Measurements from ENCODE around the gene DDX50. TPM values are rescaled to one million over a fixed set of nuclear protein-coding genes. Genes with fewer than 3 reads are reported as not detected.
"Not testable (repeated sequence)": the region's sequence is repeated elsewhere in the genome, so short reads cannot be mapped to it uniquely, and the experiment has no call there.

DDX50 gene
- total RNA-seq, 1 donor from 2014 or later: 42.3 TPM

- Mint-ChIP-seq H3K27ac (no peak overlapping the region), H3K4me1 (ENCODE audit: low read depth) (no peaks in the 10 kb centered on the region), H3K4me3 (ENCODE audit: low read depth) (no peak overlapping the region), H3K36me3 (ENCODE audit: insufficient read depth) (peaks cover 22% of the 10 kb centered on the region), H3K27me3 (no peaks in the 10 kb centered on the region), H3K9me3 (ENCODE audit: low read depth) (no peaks in the 10 kb centered on the region)
- no peak for TF ChIP-seq CTCF (IDR thresholded peaks at IDR 0.05; ENCODE audit: unreplicated experiment)
- no peak for DNase-seq (ENCODE audit: low spot score, unreplicated experiment)
Measured at GRCh38 chr10:68973975-68974374, 72.9 kb downstream of the DDX50 start.

DNA sequence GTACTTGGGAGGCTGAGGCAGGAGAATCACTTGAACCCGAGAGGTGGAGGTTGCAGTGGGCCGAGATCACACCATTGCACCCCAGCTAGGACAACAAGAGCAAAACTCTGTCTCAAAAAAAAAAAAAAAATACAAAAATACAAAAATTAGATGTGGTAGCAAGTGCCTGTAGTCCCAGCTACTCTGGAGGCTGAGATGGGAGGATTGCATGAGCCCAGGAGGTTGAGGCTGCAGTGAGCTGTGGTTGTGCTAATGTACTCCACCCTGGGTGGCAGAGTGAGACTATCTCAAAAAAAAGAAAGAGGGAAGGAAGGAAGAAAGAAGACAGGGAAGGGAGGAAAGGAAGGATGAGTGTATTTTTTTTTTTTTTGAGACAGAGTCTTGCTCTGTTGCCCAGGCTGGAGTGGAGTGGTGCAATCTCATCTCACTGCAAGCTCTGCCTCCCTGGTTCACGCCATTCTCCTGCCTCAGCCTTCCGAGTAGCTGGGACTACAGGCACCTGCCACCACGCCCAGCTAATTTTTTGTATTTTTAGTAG is 74.9 kb downstream of the DDX50 start:
- H3K4me3 Mint-ChIP-seq (ENCODE audit: low read depth); H3K4me1 Mint-ChIP-seq (ENCODE audit: low read depth); H3K27me3 Mint-ChIP-seq; DNase-seq (ENCODE audit: low spot score, unreplicated experiment); H3K9me3 Mint-ChIP-seq (ENCODE audit: low read depth); H3K27ac Mint-ChIP-seq: not testable (repeated sequence)
- H3K36me3 Mint-ChIP-seq (ENCODE audit: insufficient read depth): peaks cover 22% of the 10 kb centered on the region

DNA sequence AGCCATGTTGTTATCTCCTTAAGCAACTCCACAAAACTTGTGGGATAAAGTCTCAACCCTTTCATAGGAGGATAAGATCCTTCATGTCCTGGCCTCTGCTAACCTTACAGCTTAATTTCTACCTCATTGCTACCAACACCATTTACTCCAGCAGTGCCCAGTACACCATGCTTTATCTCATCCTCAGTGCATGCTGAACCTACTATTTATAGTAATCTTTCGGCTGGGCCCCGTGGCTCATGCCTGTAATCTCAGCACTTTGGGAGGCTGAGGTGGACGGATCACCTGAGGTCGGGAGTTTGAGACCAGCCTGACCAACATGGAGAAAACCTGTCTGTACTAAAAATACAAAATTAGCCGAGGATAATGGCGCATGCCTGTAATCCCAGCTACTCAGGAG is 78.6 kb downstream of the DDX50 start:
- not testable (repeated sequence) for H3K4me3 Mint-ChIP-seq (ENCODE audit: low read depth); H3K27ac Mint-ChIP-seq; H3K9me3 Mint-ChIP-seq (ENCODE audit: low read depth); H3K27me3 Mint-ChIP-seq; DNase-seq (ENCODE audit: low spot score, unreplicated experiment); H3K4me1 Mint-ChIP-seq (ENCODE audit: low read depth)
- peaks cover 13% of the 10 kb centered on the region for H3K36me3 Mint-ChIP-seq (ENCODE audit: insufficient read depth)

- Mint-ChIP-seq H3K4me3 (ENCODE audit: low read depth) (no peak overlapping the region), H3K4me1 (ENCODE audit: low read depth) (no peaks in the 10 kb centered on the region), H3K9me3 (ENCODE audit: low read depth) (no peaks in the 10 kb centered on the region), H3K36me3 (ENCODE audit: insufficient read depth) (peaks cover 11% of the 10 kb centered on the region), H3K27ac (no peak overlapping the region), H3K27me3 (no peaks in the 10 kb centered on the region)
- DNase-seq (ENCODE audit: low spot score, unreplicated experiment): no peak
- TF ChIP-seq CTCF (IDR thresholded peaks at IDR 0.05; ENCODE audit: unreplicated experiment): peak; percentile 50
Measured at GRCh38 chr10:68981074-68981473, 80.0 kb downstream of the DDX50 start.

DNA sequence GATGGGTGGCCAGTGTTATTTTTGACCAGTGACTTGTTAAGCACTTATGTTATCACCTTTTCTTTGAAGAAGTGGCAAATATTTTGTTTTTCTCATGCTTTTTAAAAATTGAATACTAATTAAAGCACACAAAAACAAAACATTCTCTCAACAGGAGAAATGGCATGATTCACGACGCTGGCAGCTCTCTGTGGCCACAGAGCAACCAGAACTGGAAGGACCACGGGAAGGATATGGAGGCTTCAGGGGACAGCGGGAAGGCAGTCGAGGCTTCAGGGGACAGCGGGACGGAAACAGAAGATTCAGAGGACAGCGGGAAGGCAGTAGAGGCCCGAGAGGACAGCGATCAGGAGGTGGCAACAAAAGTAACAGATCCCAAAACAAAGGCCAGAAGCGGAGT is 81.3 kb downstream of the DDX50 start:
- no peak for TF ChIP-seq CTCF (IDR thresholded peaks at IDR 0.05; ENCODE audit: unreplicated experiment)
- no peaks in the 10 kb centered on the region for H3K9me3 Mint-ChIP-seq (ENCODE audit: low read depth)
- H3K4me3 Mint-ChIP-seq (ENCODE audit: low read depth): no peak overlapping the region
- H3K36me3 Mint-ChIP-seq (ENCODE audit: insufficient read depth): peaks cover 11% of the 10 kb centered on the region
- no peak for DNase-seq (ENCODE audit: low spot score, unreplicated experiment)
- H3K4me1 Mint-ChIP-seq (ENCODE audit: low read depth): no peaks in the 10 kb centered on the region
- H3K27me3 Mint-ChIP-seq: no peaks in the 10 kb centered on the region
- H3K27ac Mint-ChIP-seq: no peak overlapping the region

GRCh38 chr10:68987611-68988010 is 86.5 kb downstream of the DDX50 start:
- no peak for DNase-seq (ENCODE audit: low spot score, unreplicated experiment)
- Mint-ChIP-seq H3K9me3 (ENCODE audit: low read depth) (no peaks in the 10 kb centered on the region), H3K4me1 (ENCODE audit: low read depth) (peaks cover 14% of the 10 kb centered on the region), H3K36me3 (ENCODE audit: insufficient read depth) (peaks cover 5% of the 10 kb centered on the region), H3K27ac (no peak overlapping the region), H3K27me3 (no peaks in the 10 kb centered on the region), H3K4me3 (ENCODE audit: low read depth) (peak overlapping the region; percentile 97)
- no peak for TF ChIP-seq CTCF (IDR thresholded peaks at IDR 0.05; ENCODE audit: unreplicated experiment)
